GM23338 (cell line): ENCODE data around the gene CDC14A.

Experiments used
- CREB1 ChIP-seq: fragments of 250-450 bp; sonication (Bioruptor Pico); IDR thresholded peaks from 2 replicates; pipeline ENCODE4 v1.5.0; 2020; ENCODE audit warnings: low read depth, mild to moderate bottlenecking, moderate library complexity
- CTCF ChIP-seq, 2 experiments: fragments of 200-600 bp in 1 of 2; sonication (generic) in 1 of 2; conservative IDR thresholded peaks; 2 replicates each; pipeline versions ENCODE4 v1.5.1 to v1.6.1; 2016 to 2017; ENCODE audit warnings: antibody characterized with exemption in 2 of 2, low read depth in 2 of 2, mild to moderate bottlenecking in 2 of 2, moderate library complexity in 1 of 2
- EZH2 ChIP-seq: fragments of 200-600 bp; sonication (generic); IDR thresholded peaks from one replicate; pipeline ENCODE4 v1.8.0; 2017; ENCODE audit warnings: antibody characterized with exemption, mild to moderate bottlenecking, low read depth; ENCODE audit not compliant: unreplicated experiment
- JUNB ChIP-seq: IDR thresholded peaks from one replicate; pipeline ENCODE4 v1.6.1; 2016; ENCODE audit warnings: antibody characterized with exemption; ENCODE audit not compliant: unreplicated experiment
- POLR2AphosphoS5 ChIP-seq: IDR thresholded peaks from 2 replicates; pipeline ENCODE4 v1.6.1; 2016; ENCODE audit warnings: antibody characterized with exemption, low read depth
- TF ChIP-seq, protein P1 (sequence below): IDR thresholded peaks from one replicate; pipeline ENCODE4 v1.6.1; 2018; ENCODE audit warnings: antibody characterized with exemption; ENCODE audit not compliant: unreplicated experiment

DNA sequence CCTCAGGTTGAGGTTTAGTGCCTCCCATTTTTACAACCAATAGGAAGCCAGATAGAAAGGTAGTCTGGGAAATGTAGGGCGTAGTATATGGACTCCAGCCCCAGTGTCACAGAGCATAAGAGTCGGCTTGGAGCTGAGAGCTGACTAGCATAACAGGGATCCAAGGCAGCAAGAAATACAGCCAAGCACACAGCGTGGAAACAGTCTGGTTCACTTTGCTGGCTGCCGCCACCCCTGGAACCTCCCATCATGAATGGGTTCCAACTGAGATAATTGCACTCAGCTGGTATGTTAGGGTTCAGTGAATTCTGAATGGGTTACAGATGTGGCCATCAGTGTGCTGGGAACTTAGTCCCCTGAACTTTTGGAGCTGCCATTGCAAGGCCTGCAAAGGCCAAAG lies 108.9 kb downstream of the CDC14A start:
- TF ChIP-seq CTCF (conservative IDR thresholded peaks at IDR 0.05; ENCODE audit: low read depth in 2 of 2) (no peak), EZH2 (no peak), CREB1 (CRISPR knock-in tag) (no peak), POLR2AphosphoS5 (no peak), JUNB (no peak)
- TF ChIP-seq, protein P1, sequence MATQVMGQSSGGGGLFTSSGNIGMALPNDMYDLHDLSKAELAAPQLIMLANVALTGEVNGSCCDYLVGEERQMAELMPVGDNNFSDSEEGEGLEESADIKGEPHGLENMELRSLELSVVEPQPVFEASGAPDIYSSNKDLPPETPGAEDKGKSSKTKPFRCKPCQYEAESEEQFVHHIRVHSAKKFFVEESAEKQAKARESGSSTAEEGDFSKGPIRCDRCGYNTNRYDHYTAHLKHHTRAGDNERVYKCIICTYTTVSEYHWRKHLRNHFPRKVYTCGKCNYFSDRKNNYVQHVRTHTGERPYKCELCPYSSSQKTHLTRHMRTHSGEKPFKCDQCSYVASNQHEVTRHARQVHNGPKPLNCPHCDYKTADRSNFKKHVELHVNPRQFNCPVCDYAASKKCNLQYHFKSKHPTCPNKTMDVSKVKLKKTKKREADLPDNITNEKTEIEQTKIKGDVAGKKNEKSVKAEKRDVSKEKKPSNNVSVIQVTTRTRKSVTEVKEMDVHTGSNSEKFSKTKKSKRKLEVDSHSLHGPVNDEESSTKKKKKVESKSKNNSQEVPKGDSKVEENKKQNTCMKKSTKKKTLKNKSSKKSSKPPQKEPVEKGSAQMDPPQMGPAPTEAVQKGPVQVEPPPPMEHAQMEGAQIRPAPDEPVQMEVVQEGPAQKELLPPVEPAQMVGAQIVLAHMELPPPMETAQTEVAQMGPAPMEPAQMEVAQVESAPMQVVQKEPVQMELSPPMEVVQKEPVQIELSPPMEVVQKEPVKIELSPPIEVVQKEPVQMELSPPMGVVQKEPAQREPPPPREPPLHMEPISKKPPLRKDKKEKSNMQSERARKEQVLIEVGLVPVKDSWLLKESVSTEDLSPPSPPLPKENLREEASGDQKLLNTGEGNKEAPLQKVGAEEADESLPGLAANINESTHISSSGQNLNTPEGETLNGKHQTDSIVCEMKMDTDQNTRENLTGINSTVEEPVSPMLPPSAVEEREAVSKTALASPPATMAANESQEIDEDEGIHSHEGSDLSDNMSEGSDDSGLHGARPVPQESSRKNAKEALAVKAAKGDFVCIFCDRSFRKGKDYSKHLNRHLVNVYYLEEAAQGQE: no peak
